NCI-H1105 treated with DMSO at 0.1 percent for 48 hours (cell line): ENCODE measurements around the gene TMPRSS13.

Experiments
- DNase-seq: peaks from one replicate; lab custom pipeline; 2025; lab: John Stamatoyannopoulos, UW

Gene TMPRSS13

DNA sequence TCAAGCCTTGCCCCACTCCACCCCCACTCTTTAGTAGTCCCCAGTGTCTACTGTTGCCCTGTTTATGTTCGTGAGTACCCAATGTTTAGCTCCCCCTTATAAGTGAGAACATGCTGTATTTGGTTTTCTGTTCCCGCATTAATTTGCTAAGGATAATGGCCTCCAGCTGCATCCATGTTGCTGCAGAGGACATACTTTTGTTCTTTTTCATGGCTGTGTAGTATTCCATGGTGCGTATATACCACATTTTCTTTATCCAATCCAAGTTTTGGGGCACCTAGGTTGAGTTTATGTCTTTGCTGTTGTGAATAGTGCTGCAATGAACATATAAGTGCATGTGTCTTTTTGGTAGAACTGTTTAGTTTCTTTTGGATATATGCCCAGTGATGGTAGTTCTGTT is 36.6 kb downstream of the TMPRSS13 start:
- DNase-seq = no peak

DNA sequence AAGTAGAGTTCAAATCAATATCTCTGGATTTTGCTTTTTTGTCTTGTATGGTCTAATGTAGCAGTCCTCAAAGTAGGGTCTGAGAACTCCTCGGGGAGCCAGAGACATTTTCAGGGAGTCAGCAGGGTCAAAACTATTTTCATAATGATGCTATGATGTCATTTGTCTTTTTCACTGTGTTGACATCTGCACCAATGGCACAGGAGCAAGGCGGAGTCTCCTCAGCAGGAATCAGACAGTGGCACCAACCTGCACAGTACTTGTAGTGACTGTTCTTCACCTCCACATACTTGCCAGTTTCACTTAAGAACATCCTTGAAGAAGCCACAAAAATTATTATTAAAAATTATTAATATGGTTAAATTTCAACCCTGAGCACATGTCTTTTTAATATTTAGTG is 37.8 kb downstream of the TMPRSS13 start:
- no peak for DNase-seq

DNA sequence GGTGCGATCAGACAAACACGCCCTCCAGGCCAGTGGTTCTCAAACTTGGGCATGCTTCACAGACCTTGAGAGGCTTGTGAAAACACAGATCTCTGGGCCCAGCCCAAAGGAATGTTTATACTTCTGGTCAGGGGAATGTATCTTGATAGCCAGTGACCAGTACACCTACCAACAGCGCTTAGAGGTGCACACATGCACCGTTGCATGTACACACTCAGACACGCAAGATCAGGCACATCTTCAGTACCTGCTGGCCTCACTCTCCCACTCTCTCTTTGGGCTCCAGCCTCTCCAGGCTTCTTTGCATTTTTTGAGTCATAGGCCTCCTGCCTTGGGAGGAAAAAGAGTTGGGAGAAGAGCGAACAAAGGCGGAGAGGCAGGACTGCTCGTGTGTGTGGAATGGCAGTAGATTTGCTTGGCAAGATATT is 41.0 kb downstream of the TMPRSS13 start:
- DNase-seq = no peak

DNA sequence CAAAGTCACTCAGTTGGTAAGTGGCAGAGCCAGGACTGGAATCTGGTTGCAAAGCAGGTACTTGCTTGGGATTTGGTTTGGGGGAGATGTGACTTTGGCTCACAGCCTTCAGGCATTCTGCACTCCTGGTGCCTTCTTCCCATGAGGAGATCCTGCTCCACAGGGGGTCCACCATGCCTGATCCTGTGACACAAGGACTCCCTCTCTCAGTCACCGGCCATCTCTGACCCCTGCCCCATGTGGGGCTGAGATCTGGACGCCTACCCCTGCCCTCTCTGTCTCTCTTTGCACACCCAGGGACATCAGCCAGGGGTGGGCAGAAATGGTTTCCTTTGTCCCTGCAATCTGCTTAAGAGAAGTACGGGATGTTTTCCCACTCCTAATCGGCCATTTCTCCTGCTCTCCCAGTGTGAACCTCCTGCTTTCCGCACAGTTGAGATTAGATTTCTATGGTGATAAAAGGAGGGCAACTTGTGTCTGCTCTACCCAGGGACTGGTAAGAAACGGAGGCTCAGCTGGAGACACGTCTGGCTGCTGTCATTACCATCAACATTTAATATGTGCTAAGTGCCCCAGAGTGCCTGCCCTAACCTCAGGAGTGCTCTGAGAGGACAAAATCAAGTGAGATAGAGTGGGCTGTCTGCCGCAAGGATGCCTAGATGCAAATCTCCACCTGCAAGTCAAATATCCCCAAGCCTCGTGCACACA is 41.6 kb downstream of the TMPRSS13 start:
- no peak for DNase-seq

DNA sequence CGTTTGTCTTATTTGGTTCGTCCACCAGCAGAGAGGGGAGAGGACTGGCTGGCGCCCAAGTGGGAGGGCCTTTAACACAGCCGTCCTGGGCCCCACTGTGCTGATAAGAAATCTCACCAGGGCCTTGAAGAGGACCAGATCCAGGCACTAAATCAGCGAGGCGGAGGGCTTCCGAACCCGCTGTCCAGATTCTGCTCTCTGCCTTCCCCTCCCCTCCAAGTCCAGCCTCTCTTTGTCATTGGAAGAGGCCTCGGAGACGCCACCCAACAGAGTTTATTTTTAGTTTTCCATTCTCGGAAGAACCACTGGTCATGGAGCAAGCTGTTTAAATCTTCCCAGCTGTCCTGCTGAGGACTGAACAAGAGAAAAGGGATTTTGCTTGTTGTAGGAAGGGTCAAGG is 43.4 kb downstream of the TMPRSS13 start:
- DNase-seq = no peak

DNA sequence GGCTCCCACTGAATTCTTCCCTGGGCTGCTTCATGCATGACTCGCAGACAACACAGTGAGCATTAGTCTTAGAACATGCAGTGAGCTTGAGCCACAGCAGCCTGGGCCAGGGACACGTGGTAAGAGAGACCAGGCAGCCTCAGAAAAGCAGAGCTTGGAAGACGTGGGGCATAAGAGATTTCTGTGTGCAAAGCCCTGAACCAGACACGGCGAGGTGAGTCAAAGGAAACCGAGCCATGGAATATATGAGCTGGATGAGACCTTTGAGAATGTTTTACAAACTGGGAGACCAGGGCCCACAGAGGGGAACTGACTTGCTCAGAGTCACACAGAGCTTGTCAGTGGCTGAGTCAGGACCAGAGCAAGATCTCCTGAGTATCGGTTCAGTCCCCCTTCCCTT is 44.2 kb downstream of the TMPRSS13 start:
- DNase-seq = no peak

DNA sequence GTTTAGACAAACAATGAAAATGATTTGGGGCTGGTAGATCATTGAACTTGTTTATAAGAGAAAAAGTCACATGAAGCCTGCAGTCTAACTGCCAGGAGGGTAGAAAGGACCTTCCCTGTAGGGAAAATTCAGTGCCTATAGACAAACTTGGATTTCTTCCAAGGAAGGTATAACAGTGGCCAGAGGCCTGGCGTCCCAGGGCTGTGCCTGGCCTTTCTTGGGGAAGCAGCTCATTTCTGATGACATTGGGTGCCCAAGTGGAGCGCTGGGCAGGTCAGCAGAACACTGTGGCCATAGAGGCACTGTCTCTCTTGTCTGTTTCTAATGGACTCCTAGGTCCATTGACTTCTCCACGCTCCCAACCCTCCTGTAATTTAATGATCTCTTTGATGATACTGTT is 46.1 kb downstream of the TMPRSS13 start:
- peak; percentile 56 for DNase-seq

DNA sequence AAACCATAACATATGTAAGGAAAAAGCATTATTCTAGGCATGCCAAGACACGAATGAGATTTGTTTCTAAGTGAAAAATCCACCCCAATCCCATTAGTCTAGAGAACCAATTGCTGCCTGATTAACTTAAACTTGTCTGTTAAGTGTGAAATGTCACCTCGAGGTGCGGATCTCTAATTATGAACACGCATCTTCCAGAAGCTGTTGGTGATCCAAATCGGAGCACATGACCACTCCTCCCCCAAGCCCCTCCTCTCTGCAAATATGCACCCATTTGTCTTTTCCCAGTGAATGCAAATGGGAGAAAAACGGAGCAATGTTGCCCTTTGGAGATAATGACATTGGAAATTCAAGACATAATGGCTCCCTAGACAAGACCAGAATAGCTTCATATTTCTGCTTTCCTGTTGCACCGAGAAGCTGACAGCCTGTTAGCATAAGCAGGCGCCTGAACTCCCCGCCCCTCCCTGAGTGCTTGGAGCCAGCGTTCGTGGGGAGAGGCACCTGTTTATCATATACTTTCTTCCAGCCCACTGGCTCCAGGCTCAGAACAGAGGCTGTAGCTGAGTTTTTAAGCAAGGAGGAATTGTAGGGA is 46.8 kb downstream of the TMPRSS13 start:
- DNase-seq = peak; percentile 73

DNA sequence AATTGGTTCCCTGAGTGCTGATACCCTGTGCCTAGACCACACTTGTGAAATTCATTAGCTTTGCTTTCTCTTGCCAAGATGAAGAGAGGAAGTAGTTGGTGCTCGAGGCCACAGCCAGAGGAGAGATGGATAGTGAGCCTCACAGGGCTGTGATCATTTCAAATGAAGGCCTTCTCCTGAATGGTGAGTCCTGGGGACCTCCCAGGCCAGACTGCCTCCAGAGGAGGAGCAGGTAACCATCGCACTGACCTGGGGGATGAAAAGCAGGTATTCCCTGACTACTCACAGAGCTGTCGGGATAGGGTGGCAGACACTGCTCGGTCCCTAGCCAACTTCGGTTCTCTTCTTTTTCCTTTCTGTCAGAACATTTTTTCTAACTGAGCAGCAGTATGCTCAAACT is 48.0 kb downstream of the TMPRSS13 start:
- no peak for DNase-seq

DNA sequence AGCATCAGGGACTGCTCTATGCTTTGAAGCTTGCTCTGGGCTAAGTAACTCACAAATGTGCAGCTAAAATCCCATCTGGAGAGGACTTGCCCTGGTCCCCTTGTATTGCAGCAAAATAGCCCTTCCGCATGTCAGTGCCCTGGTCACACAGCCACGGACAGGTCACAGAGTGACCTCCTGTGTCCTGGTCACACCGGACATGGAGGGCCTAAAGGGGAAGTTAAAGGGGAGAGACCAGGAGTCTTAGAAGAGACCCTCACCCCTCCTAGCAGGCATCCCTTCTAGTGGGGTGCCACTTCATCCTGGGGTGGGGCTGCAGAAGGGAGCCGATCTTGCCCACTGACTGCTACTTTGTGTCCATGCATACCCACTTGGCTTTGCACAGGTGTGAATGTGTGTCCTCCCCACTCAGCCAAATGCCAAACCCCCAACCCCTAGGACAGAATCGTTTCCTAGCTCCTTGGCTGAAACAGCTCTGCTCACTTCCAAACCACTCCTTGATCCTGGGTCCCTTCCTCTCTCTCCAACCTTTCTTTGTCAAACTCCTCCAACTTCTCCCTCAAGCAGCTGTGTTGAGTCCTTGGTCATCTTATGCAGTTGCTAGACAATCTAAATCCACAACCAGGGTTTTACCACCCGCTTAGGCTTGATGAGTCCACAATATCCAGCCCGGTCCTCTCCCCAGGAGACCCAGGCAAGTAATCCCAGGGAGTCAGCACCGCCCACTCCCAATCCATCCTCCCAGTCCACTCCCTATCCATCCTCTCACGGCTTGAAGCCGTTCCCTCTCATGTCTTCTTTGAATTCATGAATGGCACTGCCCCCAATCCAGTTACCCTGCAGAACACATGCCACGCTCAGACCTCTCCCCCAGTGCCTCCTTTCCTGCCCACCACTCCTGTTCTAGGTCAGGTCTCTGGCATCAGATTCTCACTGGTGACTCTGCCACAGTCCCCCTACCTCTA is 49.4 kb downstream of the TMPRSS13 start:
- DNase-seq = no peak

DNA sequence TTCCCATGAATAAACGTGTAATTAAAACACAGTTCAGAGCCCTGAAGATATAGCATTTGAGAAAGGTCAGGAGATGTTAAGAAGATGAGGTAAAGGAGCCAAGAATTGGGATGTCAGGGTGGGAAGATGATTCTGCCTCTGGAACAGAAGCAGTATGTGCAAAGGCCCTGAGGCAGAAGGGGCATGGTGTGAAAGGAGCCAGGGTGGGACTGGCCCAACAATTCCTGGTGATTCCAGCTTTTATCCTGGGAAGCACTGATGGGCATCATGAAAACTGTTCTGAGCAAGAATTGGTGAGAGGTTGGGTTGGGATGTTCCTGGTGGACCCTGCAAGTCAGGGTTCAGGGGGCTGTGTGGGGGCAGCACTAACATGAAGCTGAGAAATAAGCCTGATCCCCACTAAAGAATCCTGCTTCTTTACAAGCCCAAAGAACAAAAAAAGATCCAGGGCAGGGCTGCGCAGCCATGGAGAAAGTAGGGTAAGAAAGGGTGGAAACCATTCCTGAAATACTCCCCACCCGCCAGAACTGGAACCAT is 50.2 kb downstream of the TMPRSS13 start:
- no peak for DNase-seq

DNA sequence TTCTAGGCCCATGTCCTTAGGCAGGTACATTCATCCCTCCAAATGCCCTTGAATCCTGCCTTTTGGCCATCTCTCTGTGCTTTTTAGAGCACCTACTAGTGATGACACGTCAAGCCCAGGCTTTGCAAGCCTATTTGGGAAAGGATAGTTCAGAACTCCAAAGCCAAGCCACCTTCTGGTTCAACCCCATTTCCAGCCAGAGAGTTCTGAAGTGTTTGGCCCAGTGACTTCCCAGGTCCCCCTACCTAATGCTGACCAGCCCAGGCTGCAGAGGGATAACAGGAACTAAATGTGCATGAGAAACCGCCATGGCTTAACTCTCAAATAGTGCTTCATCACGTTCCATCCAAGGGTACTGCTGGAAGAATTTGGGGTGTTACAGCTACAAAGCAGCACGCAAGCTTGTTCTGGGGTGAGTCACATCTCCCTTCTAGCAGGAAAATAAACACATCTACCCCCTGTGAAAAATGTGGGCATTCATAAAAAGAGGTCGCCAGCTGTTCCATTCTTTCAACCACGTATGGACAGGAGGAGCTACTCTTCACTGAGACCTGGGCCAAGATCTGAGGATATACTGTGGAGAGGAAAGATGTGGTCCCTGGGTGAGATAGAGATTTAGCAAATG is 50.8 kb downstream of the TMPRSS13 start:
- no peak for DNase-seq

DNA sequence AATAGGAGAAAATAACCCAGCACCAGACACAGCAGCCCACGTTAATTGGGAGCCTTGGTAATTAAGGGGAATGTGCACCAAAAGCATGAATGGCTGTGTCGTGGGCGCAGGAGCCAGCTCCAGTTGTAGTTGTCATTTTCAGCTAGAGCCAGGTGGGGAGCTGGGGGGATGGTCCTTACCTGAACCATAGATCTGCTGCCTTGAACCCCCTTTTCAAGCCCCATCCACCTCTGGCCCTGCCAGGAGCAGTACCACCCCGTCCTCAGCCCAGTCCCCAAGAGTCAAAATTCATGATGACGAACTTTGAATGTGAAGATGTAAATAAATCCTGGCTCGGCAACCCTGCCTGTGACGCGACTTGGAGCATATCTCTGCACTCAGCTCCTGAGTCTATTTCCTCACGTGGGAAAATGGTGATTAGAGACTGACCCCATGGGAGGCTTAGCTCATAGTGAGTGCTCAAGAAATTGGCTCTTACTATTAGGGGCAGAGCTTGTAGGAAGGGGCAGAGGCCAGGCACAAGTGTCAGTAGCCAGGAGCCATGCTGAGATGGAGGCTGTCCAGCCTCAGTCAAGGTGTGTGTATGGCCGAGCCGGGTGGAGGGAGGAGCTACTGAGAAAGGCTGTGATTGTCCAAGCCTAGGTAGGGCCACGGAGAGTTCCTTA is 52.0 kb downstream of the TMPRSS13 start:
- peak; percentile 50 for DNase-seq

DNA sequence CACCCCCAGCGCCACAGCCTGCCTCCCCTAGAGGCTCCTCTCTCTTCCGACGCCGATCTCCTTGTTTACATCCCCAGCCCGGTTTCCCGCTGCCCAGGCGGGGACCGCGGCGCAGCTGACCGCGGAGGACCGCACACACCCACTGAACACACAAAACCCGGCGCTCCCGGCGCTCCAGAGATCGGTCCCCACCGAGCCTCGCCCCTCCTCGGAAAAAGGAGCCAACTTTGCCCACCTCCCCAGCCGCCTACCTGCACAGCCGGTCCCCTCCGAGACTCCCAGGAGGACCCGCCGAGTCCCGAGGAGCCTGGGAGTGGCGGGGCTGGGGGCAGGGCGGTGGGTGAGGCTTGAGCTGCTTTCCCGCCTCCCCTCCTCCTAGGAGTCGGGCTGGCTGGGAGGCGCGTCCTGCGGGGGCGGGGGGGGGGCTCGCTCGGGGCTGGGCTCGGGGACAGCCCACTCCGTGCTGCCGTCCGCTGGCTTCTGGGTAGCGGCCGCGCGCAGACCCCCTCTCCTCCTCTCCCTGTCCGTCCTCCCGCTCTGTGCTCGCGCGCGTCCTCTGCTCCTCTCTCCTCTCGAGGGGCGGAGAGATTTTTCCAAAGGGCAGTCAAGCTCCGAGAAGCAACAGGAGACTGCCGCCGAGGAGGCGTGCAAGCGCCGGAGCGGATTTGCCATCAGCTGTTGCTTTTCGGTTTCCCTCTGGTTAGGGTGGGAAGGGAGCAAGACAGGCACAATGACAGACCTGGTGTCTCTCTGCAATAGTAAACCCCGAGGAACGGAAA is 52.7 kb downstream of the TMPRSS13 start, which contains the start of gene FXYD6:
TSS of gene FXYD6 (minus strand) at position 318 of the 779 bp plus-strand sequence. CDS start 33,882 bp downstream, outside the sequence.
- DNase-seq = peak; percentile 90

DNA sequence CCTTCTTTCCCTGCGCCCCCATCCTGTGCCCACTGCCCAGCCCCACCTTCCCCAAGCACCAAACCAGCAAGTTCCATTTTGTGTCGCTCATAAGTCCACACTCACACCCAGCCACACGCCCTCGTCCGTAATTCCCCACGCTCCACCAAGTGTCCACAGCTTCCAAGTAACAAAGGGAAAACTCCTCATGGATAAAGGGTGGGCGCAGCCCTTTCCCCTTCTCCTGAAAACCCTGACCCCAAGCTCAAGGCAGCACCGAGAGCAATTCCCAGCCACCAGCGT is 53.2 kb downstream of the TMPRSS13 start:
- DNase-seq = no peak

DNA sequence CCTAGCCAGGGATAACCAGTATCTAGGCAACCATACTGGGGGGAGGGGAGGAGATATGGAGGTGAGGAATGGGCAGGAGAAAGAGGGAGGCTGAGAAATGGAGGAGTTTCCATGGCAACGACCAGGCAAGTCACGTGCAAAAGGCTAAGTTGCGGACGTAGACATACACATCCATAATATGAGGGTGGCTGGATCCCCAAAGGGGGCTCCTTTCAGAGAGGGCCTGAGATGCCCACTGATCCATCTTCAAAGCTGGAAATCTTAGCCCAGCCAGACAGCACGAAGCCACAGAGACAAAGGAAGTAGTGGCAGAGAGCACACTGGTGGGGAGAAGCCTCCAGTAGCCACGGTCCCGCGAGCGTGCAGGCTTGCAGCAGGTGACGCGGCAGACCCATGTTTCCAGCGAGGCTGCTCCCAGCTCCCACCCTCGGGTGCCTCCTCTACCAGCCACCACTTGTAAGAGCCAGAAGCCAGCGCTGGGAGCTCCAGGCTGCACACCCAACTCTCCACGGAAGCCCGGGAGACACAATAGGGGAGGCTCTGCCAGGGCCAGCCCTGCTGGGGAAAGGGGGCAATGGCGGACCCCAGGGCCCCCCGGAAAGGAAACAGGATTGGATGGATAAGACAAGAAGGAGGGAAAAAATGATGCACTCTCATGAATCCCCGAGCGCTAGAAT is 53.7 kb downstream of the TMPRSS13 start:
- peak; percentile 84 for DNase-seq

DNA sequence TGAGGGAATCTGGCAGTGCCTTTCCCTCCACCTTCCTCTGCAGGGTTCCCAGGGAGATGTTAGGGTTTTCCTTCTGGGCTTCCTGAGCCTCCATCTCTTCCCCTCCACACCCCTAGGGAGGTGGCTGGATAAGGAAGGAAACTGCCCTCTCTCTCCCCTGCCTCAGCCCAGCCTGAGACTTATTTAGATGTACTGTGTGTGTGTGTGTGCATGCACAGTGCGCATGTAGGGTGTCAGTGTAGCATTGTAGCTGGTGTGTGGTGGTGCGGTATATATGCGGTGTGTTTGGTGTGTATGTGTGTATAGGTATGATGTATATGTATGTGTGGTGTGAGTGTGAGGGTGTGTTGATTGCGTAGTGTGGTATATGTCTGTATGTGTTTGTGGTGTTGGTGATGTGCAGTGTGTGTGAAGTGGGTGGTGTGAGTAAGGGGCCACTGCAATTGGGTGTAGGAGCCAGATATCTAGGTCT is 54.3 kb downstream of the TMPRSS13 start:
- DNase-seq = no peak

DNA sequence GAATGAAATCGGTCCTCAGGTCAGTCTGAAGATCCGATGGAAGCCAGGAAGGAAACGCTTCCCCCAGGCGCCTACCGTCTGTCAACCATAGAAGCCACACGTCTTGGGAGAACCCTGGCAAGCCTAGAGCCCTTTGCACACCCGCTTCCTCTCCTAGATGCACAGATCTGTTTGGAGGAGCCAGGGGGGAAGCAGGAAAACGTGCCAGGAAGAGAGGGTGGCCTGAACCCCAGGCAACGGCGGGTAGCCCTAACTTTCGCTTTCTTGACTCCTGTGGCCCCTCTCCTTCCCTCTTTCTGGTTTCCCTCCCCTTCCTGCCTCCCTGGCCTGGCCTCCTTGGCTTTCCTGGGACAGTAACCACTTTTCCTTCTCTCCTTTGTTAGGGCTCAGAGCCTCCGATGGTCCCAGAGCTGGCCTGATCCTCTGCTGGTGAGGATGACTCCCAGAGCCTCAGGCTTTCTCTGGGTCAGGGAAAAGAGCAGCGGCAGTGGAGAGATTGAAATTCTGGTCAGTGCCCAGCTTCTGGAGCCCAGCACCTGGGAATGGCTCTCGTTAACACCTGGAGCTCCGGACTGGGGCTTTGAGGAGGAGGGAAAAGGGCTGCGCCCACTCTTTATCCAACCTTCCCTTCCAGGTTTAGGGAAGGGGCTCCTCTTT is 54.8 kb downstream of the TMPRSS13 start:
- peak; percentile 4 for DNase-seq

DNA sequence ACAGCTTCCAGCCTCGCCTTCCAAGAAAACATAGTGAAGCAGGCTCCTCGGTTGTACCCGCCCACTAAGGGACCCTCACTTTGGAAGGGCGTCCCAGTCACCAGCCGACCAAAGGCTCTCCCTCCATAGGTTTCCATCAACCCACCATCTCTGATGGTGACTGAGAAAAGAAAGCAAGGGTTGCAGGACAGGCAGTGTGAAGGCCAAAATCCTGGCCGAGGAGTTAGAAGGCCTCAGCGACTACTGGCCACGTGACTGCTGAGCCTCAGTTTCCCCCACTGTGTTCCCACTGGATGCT is 55.4 kb downstream of the TMPRSS13 start:
- no peak for DNase-seq
